H1 (cell line): ENCODE measurements around the gene ACTA2. TPM values are rescaled to one million over a fixed set of nuclear protein-coding genes. Genes with fewer than 3 reads are reported as not detected.

Experiments
- CTCF ChIA-PET: fragments of 300-600 bp; sonication (Branson Sonifier 250); formaldehyde crosslinking; loops from one replicate; lab custom pipeline; 2021; ENCODE audit not compliant: partially characterized antibody; lab: Charles Lee
- POLR2A ChIA-PET: fragments of 300-600 bp; sonication (Branson Sonifier 250); formaldehyde crosslinking; loops from one replicate; lab custom pipeline; 2021; ENCODE audit warnings: inconsistent platforms; ENCODE audit not compliant: partially characterized antibody; lab: Charles Lee
- DNase-seq, 2 experiments: peaks; one replicate each; pipeline versions ENCODE4 v3.0.0 to v3.0.0-alpha.2; 2010 to 2022; ENCODE audit warnings: low spot score in 2 of 2, low read depth in 1 of 2, mixed read lengths in 1 of 2
- FAIRE-seq: peaks from 2 replicates; lab custom pipeline; 2011; peaks lifted over from hg19 to GRCh38; lab: Jason Lieb, UNC
- H2AFZ ChIP-seq: 2 replicates; pipeline ENCODE4 v1.8.1; 2012; ENCODE audit warnings: low read length, inconsistent platforms
- H2AK5ac ChIP-seq: 2 replicates; pipeline ENCODE4 v1.6.1; 2013; ENCODE audit warnings: low read depth, low read length
- H2BK120ac ChIP-seq: replicated peaks from 2 replicates; pipeline ENCODE3; 2013; ENCODE audit warnings: low read depth, low read length, inconsistent platforms
- H2BK12ac ChIP-seq: 2 replicates; pipeline ENCODE4 v1.6.1; 2013; ENCODE audit warnings: low read depth, low read length
- H2BK15ac ChIP-seq: 2 replicates; pipeline ENCODE4 v1.6.1; 2013; ENCODE audit warnings: low read length
- H2BK20ac ChIP-seq: 2 replicates; pipeline ENCODE4 v1.6.1; 2013; ENCODE audit warnings: low read length
- H2BK5ac ChIP-seq: 2 replicates; pipeline ENCODE4 v1.6.1; 2013; ENCODE audit warnings: low read depth, low read length
- H3K14ac ChIP-seq: 2 replicates; pipeline ENCODE4 v1.6.1; 2013; ENCODE audit warnings: inconsistent platforms; ENCODE audit not compliant: insufficient read length
- H3K18ac ChIP-seq: 2 replicates; pipeline ENCODE4 v1.6.1; 2013; ENCODE audit warnings: low read length; ENCODE audit errors: extremely low read depth
- H3K23ac ChIP-seq: 2 replicates; pipeline ENCODE4 v1.6.1; 2013; ENCODE audit warnings: inconsistent platforms; ENCODE audit not compliant: insufficient read length
- H3K23me2 ChIP-seq: 2 replicates; pipeline ENCODE4 v1.6.1; 2013; ENCODE audit warnings: low read depth, low read length
- H3K27ac ChIP-seq: 2 replicates; pipeline ENCODE4 v1.6.1; 2011; ENCODE audit warnings: low read depth, low read length, inconsistent platforms
- H3K27me3 ChIP-seq, 4 experiments: replicated peaks in 1 of 4; 1 replicate in 1 of 4; 2 replicates in 3 of 4; pipeline versions ENCODE4 v1.6.1 to v1.8.1; 2011 to 2013; ENCODE audit warnings: low read length in 3 of 4, mild to moderate bottlenecking in 3 of 4, inconsistent platforms in 2 of 4, mixed read lengths in 2 of 4, moderate library complexity in 1 of 4; ENCODE audit not compliant: control insufficient read depth in 3 of 4, insufficient read depth in 3 of 4; ENCODE audit errors: extremely low read depth in 1 of 4
- H3K36me3 ChIP-seq, 4 experiments: 2 replicates each; pipeline versions ENCODE4 v1.6.1 to v1.8.1; 2011 to 2013; ENCODE audit warnings: mild to moderate bottlenecking in 4 of 4, low read length in 3 of 4, moderate library complexity in 2 of 4, control low read depth in 1 of 4, inconsistent platforms in 1 of 4; ENCODE audit not compliant: insufficient read depth in 4 of 4, control insufficient read depth in 2 of 4
- H3K4ac ChIP-seq: replicated peaks from 2 replicates; pipeline ENCODE3; 2013; ENCODE audit warnings: low read length, low read depth, mixed read lengths, inconsistent platforms; ENCODE audit not compliant: insufficient read length
- H3K4me1 ChIP-seq, 4 experiments: replicated peaks in 1 of 4; 1 replicate in 1 of 4; 2 replicates in 3 of 4; pipeline versions ENCODE4 v1.6.1 to v1.8.1; 2011 to 2013; ENCODE audit warnings: low read length in 3 of 4, inconsistent platforms in 2 of 4, mixed read lengths in 1 of 4; ENCODE audit not compliant: insufficient read depth in 4 of 4, control insufficient read depth in 3 of 4
- H3K4me2 ChIP-seq, 2 experiments: 2 replicates each; pipeline versions ENCODE4 v1.6.1 to v1.8.1; 2011 to 2013; ENCODE audit warnings: low read depth in 2 of 2, low read length in 2 of 2, control low read depth in 1 of 2, inconsistent platforms in 1 of 2, mild to moderate bottlenecking in 1 of 2; ENCODE audit not compliant: insufficient read depth in 1 of 2
- H3K4me3 ChIP-seq, 4 experiments: fragments of 200-600, 300-600 bp in 1 of 4; sonication (generic), shearing (Covaris generic), sonication (Bioruptor Twin) in 1 of 4; 2 replicates each; pipeline versions ENCODE4 v1.5.1 to v1.8.1; 2011 to 2016; ENCODE audit warnings: low read length in 4 of 4, low read depth in 3 of 4, control low read depth in 2 of 4, inconsistent platforms in 2 of 4, mild to moderate bottlenecking in 2 of 4, mixed read lengths in 1 of 4, moderate library complexity in 1 of 4; ENCODE audit not compliant: insufficient read depth in 2 of 4; ENCODE audit errors: extremely low read depth in 1 of 4
- H3K56ac ChIP-seq: replicated peaks from 2 replicates; pipeline ENCODE3; 2013; ENCODE audit warnings: low read depth, mild to moderate bottlenecking, mixed read lengths, low read length, inconsistent platforms; ENCODE audit not compliant: insufficient read length
- H3K79me1 ChIP-seq: 2 replicates; pipeline ENCODE4 v1.6.1; 2013; ENCODE audit warnings: low read depth, low read length, control low read depth
- H3K79me2 ChIP-seq, 2 experiments: 2 replicates each; pipeline versions ENCODE4 v1.6.1 to v1.8.1; 2012 to 2013; ENCODE audit warnings: low read length in 2 of 2, mild to moderate bottlenecking in 2 of 2, inconsistent platforms in 1 of 2; ENCODE audit not compliant: insufficient read depth in 2 of 2, control insufficient read depth in 1 of 2
- H3K9ac ChIP-seq, 4 experiments: replicated peaks in 1 of 4; 1 replicate in 1 of 4; 2 replicates in 3 of 4; pipeline versions ENCODE4 v1.6.1 to v1.8.1; 2011 to 2013; ENCODE audit warnings: low read depth in 3 of 4, low read length in 3 of 4, control low read depth in 2 of 4, mild to moderate bottlenecking in 2 of 4, moderate library complexity in 2 of 4, inconsistent platforms in 1 of 4; ENCODE audit errors: extremely low read depth in 1 of 4
- H3K9me3 ChIP-seq, 2 experiments: 2 replicates each; pipeline versions ENCODE4 v1.6.1 to v1.8.1; 2012 to 2013; ENCODE audit warnings: mild to moderate bottlenecking in 2 of 2, moderate library complexity in 2 of 2, control low read depth in 1 of 2, inconsistent platforms in 1 of 2, low read depth in 1 of 2, low read length in 1 of 2, mixed read lengths in 1 of 2; ENCODE audit not compliant: insufficient read depth in 2 of 2
- H4K20me1 ChIP-seq, 2 experiments: replicated peaks in 1 of 2; 2 replicates each; pipeline versions ENCODE3 to v1.8.1; 2011 to 2013; ENCODE audit warnings: inconsistent platforms in 2 of 2, low read length in 2 of 2, mild to moderate bottlenecking in 1 of 2; ENCODE audit not compliant: insufficient read depth in 2 of 2, control insufficient read depth in 1 of 2
- H4K5ac ChIP-seq: 2 replicates; pipeline ENCODE4 v1.6.1; 2013; ENCODE audit warnings: low read length, low read depth, mixed read lengths, inconsistent platforms; ENCODE audit not compliant: insufficient read length
- H4K8ac ChIP-seq: 2 replicates; pipeline ENCODE4 v1.8.0; 2013; ENCODE audit warnings: mild to moderate bottlenecking, moderate library complexity, low read length, inconsistent platforms; ENCODE audit not compliant: insufficient read depth; ENCODE audit errors: extremely low read depth
- H4K91ac ChIP-seq: replicated peaks from 2 replicates; pipeline ENCODE3; 2013; ENCODE audit warnings: low read length, mixed read lengths, inconsistent platforms; ENCODE audit not compliant: insufficient read length
- EGR1 ChIP-seq: IDR thresholded peaks from 2 replicates; pipeline ENCODE4 v1.6.1; 2011; ENCODE audit warnings: low read depth, low read length, borderline replicate concordance
- RBBP5 ChIP-seq: IDR thresholded peaks from 2 replicates; pipeline ENCODE4 v1.7.1; 2012; ENCODE audit warnings: low read depth, mild to moderate bottlenecking, inconsistent platforms, low read length, moderate library complexity, borderline replicate concordance
- RNF2 ChIP-seq: fragments of 200-900, 300-1000 bp; sonication (generic); IDR thresholded peaks from 2 replicates; pipeline ENCODE4 v1.7.1; 2016; ENCODE audit warnings: borderline replicate concordance, low read depth, mild to moderate bottlenecking, antibody characterized with exemption, low read length; ENCODE audit not compliant: poor library complexity, severe bottlenecking; ENCODE audit errors: missing control alignments
- SAP30 ChIP-seq: fragments of 300-600 bp; sonication (generic); IDR thresholded peaks from 2 replicates; pipeline ENCODE4 v1.7.1; 2012; ENCODE audit warnings: low read length, moderate library complexity, mild to moderate bottlenecking, inconsistent platforms; ENCODE audit not compliant: insufficient read depth, insufficient replicate concordance
- SIN3A ChIP-seq, 2 experiments: IDR thresholded peaks in 1 of 2; conservative IDR thresholded peaks in 1 of 2; 2 replicates each; pipeline ENCODE4 v1.6.1; 2011 to 2012; ENCODE audit warnings: low read length in 2 of 2, improper control_type of control experiment in 1 of 2, low read depth in 1 of 2, mild to moderate bottlenecking in 1 of 2
- TCF12 ChIP-seq: IDR thresholded peaks from 2 replicates; pipeline ENCODE4 v1.6.1; 2011; ENCODE audit warnings: low read depth, mild to moderate bottlenecking, low read length
- WGBS, 2 experiments: shearing (Covaris generic) in 1 of 2; methylation state at CpG; one replicate each; pipeline versions ENCODE4 v1.1.6 to v1.1.7; 2013 to 2015; ENCODE audit warnings: low lambda C conversion rate in 2 of 2, mixed read lengths in 2 of 2, inconsistent platforms in 1 of 2, low coverage in 1 of 2, missing lambda C conversion rate in 1 of 2; ENCODE audit not compliant: insufficient replicate concordance in 2 of 2, insufficient coverage in 1 of 2, insufficient read length in 1 of 2; ENCODE audit errors: extremely low coverage in 1 of 2, missing lambda C conversion rate in 1 of 2; 5-methylcytosine and 5-hydroxymethylcytosine counted together
- polyA plus RNA-seq, 7 experiments: library from polyadenylated mRNA; depleted of rRNA in 3 of 7; stranded (reverse) in 5 of 7; unstranded in 2 of 7; fragments of >200 nt in 5 of 7; fragments of 200-250 nt in 2 of 7; gene quantifications; 1 replicate in 5 of 7; 2 replicates in 1 of 7; 4 replicates in 1 of 7; pipeline versions ENCODE4 v1.2.1 to v1.2.3, GENCODE V29; 2011 to 2013; ENCODE audit warnings: missing spikeins in 2 of 7, mixed read lengths in 2 of 7
- total RNA-seq: library from RNA; stranded (reverse); fragmentation: NEBNext Ultra II Directional; extraction: Animal tissue kit (Norgen Biotek cat#: 25700); gene quantifications from 2 replicates; pipeline ENCODE4 v1.2.1, GENCODE V29; 2021
- TF ChIP-seq, protein P1 (sequence below), 3 experiments: IDR thresholded peaks; 1 replicate in 2 of 3; 2 replicates in 1 of 3; pipeline versions ENCODE4 v1.5.1 to v1.6.1; 2011; ENCODE audit warnings: low read length in 3 of 3, mild to moderate bottlenecking in 3 of 3, inconsistent platforms in 2 of 3, low read depth in 1 of 3, moderate library complexity in 1 of 3; ENCODE audit not compliant: insufficient read depth in 1 of 3; ENCODE audit errors: control extremely low read depth in 1 of 3

Gene ACTA2
- total and polyA plus RNA-seq, 2 of the 8 experiments (the other 6 are each of a cell fraction or from before 2014, with no cell fraction given): 3.5 to 8.9 TPM

GRCh38 chr10:88964869-88965415, 12.4 kb upstream of the ACTA2 start:
- CTCF ChIA-PET: interaction anchor here (1.2 to 1.6 kb wide), 2 partner anchors 22 to 130 kb away, joined by 4 to 6 read pairs; no protein-coding TSS in a partner anchor

More at GRCh38 chr10:88964869-88965415, 12.4 kb upstream of the ACTA2 start:
- Histone ChIP-seq H3K79me1 (no peaks in the 10 kb centered on the region), H3K36me3 (no peaks in the 10 kb centered on the region), H3K18ac (no peak overlapping the region), H3K4me2 (no peak overlapping the region), H2AFZ (no peak overlapping the region), H3K56ac (no peak overlapping the region), H3K4ac (no peak overlapping the region), H3K27ac (no peak overlapping the region), H4K5ac (no peak overlapping the region), H3K9ac (no peak overlapping the region), H4K8ac (no peak overlapping the region), H2BK5ac (no peak overlapping the region), H3K9me3 (no peaks in the 10 kb centered on the region), H3K23me2 (no peaks in the 10 kb centered on the region), H4K91ac (no peak overlapping the region), H3K14ac (no peak overlapping the region), H3K23ac (no peak overlapping the region), H3K4me3 (no peak overlapping the region), H2BK20ac (no peak overlapping the region), H3K4me1 (no peaks in the 10 kb centered on the region), H4K20me1 (no peaks in the 10 kb centered on the region), H3K27me3 (no peaks in the 10 kb centered on the region), H2BK120ac (no peak overlapping the region), H2AK5ac (no peak overlapping the region), H2BK15ac (no peak overlapping the region), H2BK12ac (no peak overlapping the region), H3K79me2 (no peaks in the 10 kb centered on the region)
- POLR2A ChIA-PET: no interaction called here
- TF ChIP-seq RNF2 (no peak), SAP30 (no peak), RBBP5 (no peak), EGR1 (no peak), SIN3A (conservative IDR thresholded peaks at IDR 0.05 in 1 of 2, IDR thresholded peaks at IDR 0.05 in 1 of 2; ENCODE audit: low read depth in 1 of 2, low read length in 2 of 2) (no peak), TCF12 (no peak)
- TF ChIP-seq, protein P1, sequence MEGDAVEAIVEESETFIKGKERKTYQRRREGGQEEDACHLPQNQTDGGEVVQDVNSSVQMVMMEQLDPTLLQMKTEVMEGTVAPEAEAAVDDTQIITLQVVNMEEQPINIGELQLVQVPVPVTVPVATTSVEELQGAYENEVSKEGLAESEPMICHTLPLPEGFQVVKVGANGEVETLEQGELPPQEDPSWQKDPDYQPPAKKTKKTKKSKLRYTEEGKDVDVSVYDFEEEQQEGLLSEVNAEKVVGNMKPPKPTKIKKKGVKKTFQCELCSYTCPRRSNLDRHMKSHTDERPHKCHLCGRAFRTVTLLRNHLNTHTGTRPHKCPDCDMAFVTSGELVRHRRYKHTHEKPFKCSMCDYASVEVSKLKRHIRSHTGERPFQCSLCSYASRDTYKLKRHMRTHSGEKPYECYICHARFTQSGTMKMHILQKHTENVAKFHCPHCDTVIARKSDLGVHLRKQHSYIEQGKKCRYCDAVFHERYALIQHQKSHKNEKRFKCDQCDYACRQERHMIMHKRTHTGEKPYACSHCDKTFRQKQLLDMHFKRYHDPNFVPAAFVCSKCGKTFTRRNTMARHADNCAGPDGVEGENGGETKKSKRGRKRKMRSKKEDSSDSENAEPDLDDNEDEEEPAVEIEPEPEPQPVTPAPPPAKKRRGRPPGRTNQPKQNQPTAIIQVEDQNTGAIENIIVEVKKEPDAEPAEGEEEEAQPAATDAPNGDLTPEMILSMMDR (IDR thresholded peaks at IDR 0.05; ENCODE audit: control extremely low read depth in 1 of 3, insufficient read depth in 1 of 3, low read depth in 1 of 3, low read length in 3 of 3): no peak
- 87% methylated on average over 3 of the region's 3 CpGs; no CpG with 5 or more reads in 1 of the 2 experiments for WGBS, 2 experiments
- FAIRE-seq (no peak), DNase-seq (no peak)
